HEK293T (cell line): ENCODE data around the gene NAA10.

ENCODE experiments used
- BHLHE40 ChIP-seq: fragments of 450-650 bp; IDR thresholded peaks from 2 replicates; pipeline ENCODE4 v1.6.1; 2016; ENCODE audit warnings: mild to moderate bottlenecking, moderate library complexity, borderline replicate concordance
- FOXA1 ChIP-seq: fragments of 450-650 bp; IDR thresholded peaks from 2 replicates; pipeline ENCODE4 v1.6.1; 2016; ENCODE audit warnings: mild to moderate bottlenecking
- FOXK2 ChIP-seq: fragments of 450-650 bp; IDR thresholded peaks from 2 replicates; pipeline ENCODE4 v1.6.1; 2016; ENCODE audit warnings: mild to moderate bottlenecking
- FOXM1 ChIP-seq: fragments of 450-650 bp; IDR thresholded peaks from 2 replicates; pipeline ENCODE4 v1.6.1; 2017; ENCODE audit warnings: mild to moderate bottlenecking, borderline replicate concordance
- HDGF ChIP-seq: fragments of 450-650 bp; IDR thresholded peaks from 2 replicates; pipeline ENCODE4 v1.6.1; 2017; ENCODE audit warnings: antibody characterized with exemption, borderline replicate concordance
- L3MBTL2 ChIP-seq: fragments of 450-650 bp; conservative IDR thresholded peaks from 2 replicates; pipeline ENCODE4 v1.6.1; 2016; ENCODE audit warnings: mild to moderate bottlenecking
- SP1 ChIP-seq: fragments of 450-650 bp; IDR thresholded peaks from 2 replicates; pipeline ENCODE4 v1.6.1; 2017
- SUZ12 ChIP-seq: fragments of 450-650 bp; IDR thresholded peaks from 2 replicates; pipeline ENCODE4 v1.6.1; 2016; ENCODE audit warnings: mild to moderate bottlenecking
- TARDBP ChIP-seq: fragments of 450-650 bp; IDR thresholded peaks from 2 replicates; pipeline ENCODE4 v1.6.1; 2016

DNA sequence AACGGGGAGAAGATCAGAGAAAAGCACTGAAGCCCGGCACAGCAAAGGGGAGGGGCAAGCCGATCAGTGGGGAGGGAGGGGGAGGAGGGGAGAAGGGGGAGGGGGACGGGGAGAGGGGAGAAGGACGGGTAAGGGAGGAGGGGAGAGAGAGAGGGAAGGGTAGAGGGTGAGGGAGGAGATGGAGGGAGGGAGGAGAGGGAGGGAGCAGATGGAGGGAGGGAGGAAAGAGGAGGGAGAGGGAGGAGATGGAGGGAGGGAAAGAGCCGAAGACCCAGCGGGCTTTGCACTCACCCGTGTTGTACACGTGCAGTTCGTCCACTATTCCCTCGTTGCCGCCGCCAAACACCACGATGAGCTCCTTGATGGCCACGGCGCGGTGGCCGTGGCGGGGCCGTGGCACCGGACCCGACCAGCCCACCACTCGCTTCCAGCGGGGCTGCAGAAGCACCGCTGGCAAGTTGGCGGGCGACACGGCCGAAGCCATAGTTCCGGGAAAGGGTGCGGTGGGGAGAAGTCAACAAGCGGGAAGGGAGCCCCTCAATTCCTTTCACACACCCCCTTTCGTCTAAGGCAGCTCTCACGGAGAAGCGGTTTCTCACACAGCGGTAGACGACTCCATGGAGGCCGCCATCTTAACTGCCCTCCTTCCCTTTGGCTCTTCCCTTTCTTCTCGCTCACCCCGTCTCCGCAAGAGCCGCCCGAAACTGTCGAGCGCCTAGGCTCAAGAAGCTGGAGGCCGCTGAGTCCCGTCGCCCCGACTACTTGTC is 35.7 kb upstream of the NAA10 start:
- TF ChIP-seq FOXM1, result no peak
- no peak for TF ChIP-seq FOXK2
- TF ChIP-seq FOXA1, result no peak
- no peak for TF ChIP-seq SUZ12
- TF ChIP-seq BHLHE40, result no peak
- TF ChIP-seq SP1, result no peak
- TF ChIP-seq HDGF, result no peak
- TF ChIP-seq TARDBP, result no peak
- peak; percentile 93 for TF ChIP-seq L3MBTL2
